ENCODE data around the gene SH3BGR. TPM values are rescaled to one million over a fixed set of nuclear protein-coding genes. Genes with fewer than 3 reads are reported as not detected.

SH3BGR gene
- total and polyA plus RNA-seq, 2 of the 8 experiments (the other 6 are each of a cell fraction or from before 2014, with no cell fraction given): 2.1 to 5.9 TPM

DNA sequence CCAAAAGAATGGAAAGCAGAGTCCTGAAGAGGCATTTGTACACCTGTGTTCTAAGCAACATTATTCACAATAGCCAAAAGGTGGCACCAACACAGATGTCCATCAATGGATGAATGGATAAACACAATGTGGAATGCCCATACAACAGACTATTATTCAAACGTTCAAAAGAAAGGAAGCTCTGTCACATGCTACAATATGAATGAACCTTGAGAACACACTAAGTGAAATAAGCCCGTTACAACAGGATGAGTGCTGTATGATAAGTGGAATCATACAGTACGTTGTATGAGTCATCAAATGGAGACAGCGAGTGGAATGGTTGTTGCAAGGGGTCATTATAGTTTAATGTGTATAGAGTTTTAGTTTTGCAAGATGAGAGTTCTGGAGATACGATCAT is 80.1 kb downstream of the SH3BGR start (continued):
- TF ChIP-seq, protein P1, sequence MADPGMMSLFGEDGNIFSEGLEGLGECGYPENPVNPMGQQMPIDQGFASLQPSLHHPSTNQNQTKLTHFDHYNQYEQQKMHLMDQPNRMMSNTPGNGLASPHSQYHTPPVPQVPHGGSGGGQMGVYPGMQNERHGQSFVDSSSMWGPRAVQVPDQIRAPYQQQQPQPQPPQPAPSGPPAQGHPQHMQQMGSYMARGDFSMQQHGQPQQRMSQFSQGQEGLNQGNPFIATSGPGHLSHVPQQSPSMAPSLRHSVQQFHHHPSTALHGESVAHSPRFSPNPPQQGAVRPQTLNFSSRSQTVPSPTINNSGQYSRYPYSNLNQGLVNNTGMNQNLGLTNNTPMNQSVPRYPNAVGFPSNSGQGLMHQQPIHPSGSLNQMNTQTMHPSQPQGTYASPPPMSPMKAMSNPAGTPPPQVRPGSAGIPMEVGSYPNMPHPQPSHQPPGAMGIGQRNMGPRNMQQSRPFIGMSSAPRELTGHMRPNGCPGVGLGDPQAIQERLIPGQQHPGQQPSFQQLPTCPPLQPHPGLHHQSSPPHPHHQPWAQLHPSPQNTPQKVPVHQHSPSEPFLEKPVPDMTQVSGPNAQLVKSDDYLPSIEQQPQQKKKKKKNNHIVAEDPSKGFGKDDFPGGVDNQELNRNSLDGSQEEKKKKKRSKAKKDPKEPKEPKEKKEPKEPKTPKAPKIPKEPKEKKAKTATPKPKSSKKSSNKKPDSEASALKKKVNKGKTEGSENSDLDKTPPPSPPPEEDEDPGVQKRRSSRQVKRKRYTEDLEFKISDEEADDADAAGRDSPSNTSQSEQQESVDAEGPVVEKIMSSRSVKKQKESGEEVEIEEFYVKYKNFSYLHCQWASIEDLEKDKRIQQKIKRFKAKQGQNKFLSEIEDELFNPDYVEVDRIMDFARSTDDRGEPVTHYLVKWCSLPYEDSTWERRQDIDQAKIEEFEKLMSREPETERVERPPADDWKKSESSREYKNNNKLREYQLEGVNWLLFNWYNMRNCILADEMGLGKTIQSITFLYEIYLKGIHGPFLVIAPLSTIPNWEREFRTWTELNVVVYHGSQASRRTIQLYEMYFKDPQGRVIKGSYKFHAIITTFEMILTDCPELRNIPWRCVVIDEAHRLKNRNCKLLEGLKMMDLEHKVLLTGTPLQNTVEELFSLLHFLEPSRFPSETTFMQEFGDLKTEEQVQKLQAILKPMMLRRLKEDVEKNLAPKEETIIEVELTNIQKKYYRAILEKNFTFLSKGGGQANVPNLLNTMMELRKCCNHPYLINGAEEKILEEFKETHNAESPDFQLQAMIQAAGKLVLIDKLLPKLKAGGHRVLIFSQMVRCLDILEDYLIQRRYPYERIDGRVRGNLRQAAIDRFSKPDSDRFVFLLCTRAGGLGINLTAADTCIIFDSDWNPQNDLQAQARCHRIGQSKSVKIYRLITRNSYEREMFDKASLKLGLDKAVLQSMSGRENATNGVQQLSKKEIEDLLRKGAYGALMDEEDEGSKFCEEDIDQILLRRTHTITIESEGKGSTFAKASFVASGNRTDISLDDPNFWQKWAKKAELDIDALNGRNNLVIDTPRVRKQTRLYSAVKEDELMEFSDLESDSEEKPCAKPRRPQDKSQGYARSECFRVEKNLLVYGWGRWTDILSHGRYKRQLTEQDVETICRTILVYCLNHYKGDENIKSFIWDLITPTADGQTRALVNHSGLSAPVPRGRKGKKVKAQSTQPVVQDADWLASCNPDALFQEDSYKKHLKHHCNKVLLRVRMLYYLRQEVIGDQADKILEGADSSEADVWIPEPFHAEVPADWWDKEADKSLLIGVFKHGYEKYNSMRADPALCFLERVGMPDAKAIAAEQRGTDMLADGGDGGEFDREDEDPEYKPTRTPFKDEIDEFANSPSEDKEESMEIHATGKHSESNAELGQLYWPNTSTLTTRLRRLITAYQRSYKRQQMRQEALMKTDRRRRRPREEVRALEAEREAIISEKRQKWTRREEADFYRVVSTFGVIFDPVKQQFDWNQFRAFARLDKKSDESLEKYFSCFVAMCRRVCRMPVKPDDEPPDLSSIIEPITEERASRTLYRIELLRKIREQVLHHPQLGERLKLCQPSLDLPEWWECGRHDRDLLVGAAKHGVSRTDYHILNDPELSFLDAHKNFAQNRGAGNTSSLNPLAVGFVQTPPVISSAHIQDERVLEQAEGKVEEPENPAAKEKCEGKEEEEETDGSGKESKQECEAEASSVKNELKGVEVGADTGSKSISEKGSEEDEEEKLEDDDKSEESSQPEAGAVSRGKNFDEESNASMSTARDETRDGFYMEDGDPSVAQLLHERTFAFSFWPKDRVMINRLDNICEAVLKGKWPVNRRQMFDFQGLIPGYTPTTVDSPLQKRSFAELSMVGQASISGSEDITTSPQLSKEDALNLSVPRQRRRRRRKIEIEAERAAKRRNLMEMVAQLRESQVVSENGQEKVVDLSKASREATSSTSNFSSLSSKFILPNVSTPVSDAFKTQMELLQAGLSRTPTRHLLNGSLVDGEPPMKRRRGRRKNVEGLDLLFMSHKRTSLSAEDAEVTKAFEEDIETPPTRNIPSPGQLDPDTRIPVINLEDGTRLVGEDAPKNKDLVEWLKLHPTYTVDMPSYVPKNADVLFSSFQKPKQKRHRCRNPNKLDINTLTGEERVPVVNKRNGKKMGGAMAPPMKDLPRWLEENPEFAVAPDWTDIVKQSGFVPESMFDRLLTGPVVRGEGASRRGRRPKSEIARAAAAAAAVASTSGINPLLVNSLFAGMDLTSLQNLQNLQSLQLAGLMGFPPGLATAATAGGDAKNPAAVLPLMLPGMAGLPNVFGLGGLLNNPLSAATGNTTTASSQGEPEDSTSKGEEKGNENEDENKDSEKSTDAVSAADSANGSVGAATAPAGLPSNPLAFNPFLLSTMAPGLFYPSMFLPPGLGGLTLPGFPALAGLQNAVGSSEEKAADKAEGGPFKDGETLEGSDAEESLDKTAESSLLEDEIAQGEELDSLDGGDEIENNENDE (IDR thresholded peaks at IDR 0.05; ENCODE audit: insufficient replicate concordance, low read length): no peak
- TF ChIP-seq KDM5A (IDR thresholded peaks at IDR 0.05; ENCODE audit: low read length) (no peak), KDM1A (IDR thresholded peaks at IDR 0.05; ENCODE audit: borderline replicate concordance, low read length) (no peak), EP300 (IDR thresholded peaks at IDR 0.05; ENCODE audit: borderline replicate concordance in 1 of 2, low read depth in 2 of 2, low read length in 2 of 2) (no peak), RXRA (IDR thresholded peaks at IDR 0.05; ENCODE audit: insufficient read depth, low read depth, low read length) (no peak), RBBP5 (IDR thresholded peaks at IDR 0.05; ENCODE audit: borderline replicate concordance, low read depth, low read length) (no peak), POLR2A (IDR thresholded peaks at IDR 0.05; ENCODE audit: control extremely low read depth in 1 of 2, low read depth in 2 of 2, low read length in 2 of 2) (no peak), BRCA1 (IDR thresholded peaks at IDR 0.05; ENCODE audit: low read depth, low read length) (no peak), YY1 (IDR thresholded peaks at IDR 0.05; ENCODE audit: low read depth, low read length) (no peak)
